Fibroblast of lung (primary cell): ENCODE measurements around the gene MAB21L3. TPM values are rescaled to one million over a fixed set of nuclear protein-coding genes. Genes with fewer than 3 reads are reported as not detected.

Experiments used
- DNase-seq, 2 donors: peaks; one replicate each; pipeline versions ENCODE4 v3.0.0 to v3.0.0-alpha.2; 2010; ENCODE audit warnings: low read depth in 2 of 2
- H2AFZ ChIP-seq: 2 replicates; pipeline ENCODE4 v1.5.1; 2012; ENCODE audit warnings: low read length, control low read depth, inconsistent platforms
- H3K27ac ChIP-seq: 2 replicates; pipeline ENCODE4 v1.5.1; 2011; ENCODE audit warnings: low read length, control low read depth; ENCODE audit not compliant: insufficient read depth
- H3K27me3 ChIP-seq: 2 replicates; pipeline ENCODE4 v1.5.1; 2011; ENCODE audit warnings: mild to moderate bottlenecking, low read length; ENCODE audit not compliant: control insufficient read depth, insufficient read depth
- H3K36me3 ChIP-seq: 2 replicates; pipeline ENCODE4 v1.5.1; 2011; ENCODE audit warnings: low read length; ENCODE audit not compliant: control insufficient read depth, insufficient read depth
- H3K4me1 ChIP-seq: 2 replicates; pipeline ENCODE4 v1.5.1; 2011; ENCODE audit warnings: low read length; ENCODE audit not compliant: control insufficient read depth, insufficient read depth; ENCODE audit errors: extremely low read depth
- H3K4me2 ChIP-seq: 2 replicates; pipeline ENCODE4 v1.5.1; 2011; ENCODE audit warnings: low read length, control low read depth; ENCODE audit not compliant: insufficient read depth; ENCODE audit errors: extremely low read depth
- H3K4me3 ChIP-seq, 4 experiments: fragments of 200-600 bp in 1 of 4; sonication (generic) in 1 of 4; replicated peaks in 1 of 4; 2 replicates each; pipeline ENCODE4 v1.5.1; 2011 to 2016; ENCODE audit warnings: low read length in 4 of 4, low read depth in 3 of 4, mild to moderate bottlenecking in 3 of 4, control low read depth in 2 of 4, inconsistent platforms in 1 of 4, mixed read lengths in 1 of 4; ENCODE audit not compliant: insufficient read depth in 1 of 4; ENCODE audit errors: control extremely low read depth in 1 of 4
- H3K79me2 ChIP-seq: 2 replicates; pipeline ENCODE4 v1.5.1; 2012; ENCODE audit warnings: mild to moderate bottlenecking, low read length, inconsistent platforms; ENCODE audit not compliant: control insufficient read depth, insufficient read depth
- H3K9ac ChIP-seq: 2 replicates; pipeline ENCODE4 v1.5.1; 2011; ENCODE audit warnings: mild to moderate bottlenecking, low read length, control low read depth; ENCODE audit not compliant: insufficient read depth
- H3K9me3 ChIP-seq: 2 replicates; pipeline ENCODE4 v1.5.1; 2012; ENCODE audit warnings: low read depth, low read length; ENCODE audit not compliant: control insufficient read depth, insufficient read depth
- H4K20me1 ChIP-seq: 2 replicates; pipeline ENCODE4 v1.5.1; 2011; ENCODE audit warnings: low read length; ENCODE audit not compliant: control insufficient read depth, insufficient read depth; ENCODE audit errors: extremely low read depth
- EZH2 ChIP-seq: IDR thresholded peaks from 2 replicates; pipeline ENCODE4 v1.5.1; 2012; ENCODE audit warnings: low read length, control low read depth, mild to moderate bottlenecking; ENCODE audit errors: missing control alignments
- polyA plus RNA-seq, 2 donors: library from polyadenylated mRNA; depleted of rRNA in 1 of 2; stranded (reverse) in 1 of 2; unstranded in 1 of 2; fragments of >200 nt; gene quantifications; 2 replicates each; pipeline ENCODE4 v1.2.1, GENCODE V29; 2011 to 2012; ENCODE audit warnings: missing spikeins in 1 of 2
- total RNA-seq: library from RNA; depleted of rRNA; stranded (reverse); fragments of >200 nt; gene quantifications from 2 replicates; pipeline ENCODE4 v1.2.1, GENCODE V29; 2014
- TF ChIP-seq, protein P1 (sequence below), 2 donors: IDR thresholded peaks in 1 of 2; conservative IDR thresholded peaks in 1 of 2; 1 replicate in 1 of 2; 2 replicates in 1 of 2; pipeline ENCODE4 v1.5.1; 2011 to 2012; ENCODE audit warnings: low read length in 2 of 2, control low read depth in 1 of 2, inconsistent platforms in 1 of 2, low read depth in 1 of 2, mild to moderate bottlenecking in 1 of 2

Gene MAB21L3
- total and polyA plus RNA-seq, 2 donors (not counting 1 experiment from before 2014, with no cell fraction given): 0.18 to 0.66 TPM

DNA sequence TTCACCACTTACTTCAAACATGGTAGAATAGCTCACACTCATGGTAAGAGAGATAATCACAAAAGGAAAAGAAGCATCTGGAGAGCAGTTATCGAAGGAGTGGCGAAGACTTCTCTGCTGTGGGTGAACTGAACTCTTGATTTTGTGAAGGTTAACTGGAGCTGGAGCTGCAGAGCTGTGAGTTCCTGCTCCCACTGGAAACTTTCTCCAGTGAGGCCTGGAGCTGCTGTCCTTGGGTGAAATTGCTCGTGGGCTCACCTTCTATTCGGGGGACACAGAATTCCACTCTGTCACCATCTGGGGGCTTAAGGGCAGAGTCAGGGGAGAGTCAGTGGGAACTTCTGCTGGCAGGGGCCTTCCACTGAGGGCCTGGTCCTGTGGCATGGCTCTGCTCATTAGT, 45.9 kb downstream of the MAB21L3 start:
- Histone ChIP-seq H3K4me3 (no peak overlapping the region), H2AFZ (no peak overlapping the region), H4K20me1 (no peaks in the 10 kb centered on the region), H3K27me3 (peaks cover 8% of the 10 kb centered on the region), H3K4me1 (no peaks in the 10 kb centered on the region), H3K4me2 (no peak overlapping the region), H3K27ac (no peak overlapping the region), H3K36me3 (no peaks in the 10 kb centered on the region), H3K9me3 (no peaks in the 10 kb centered on the region), H3K9ac (no peak overlapping the region), H3K79me2 (no peaks in the 10 kb centered on the region)
- DNase-seq: no peak
- TF ChIP-seq, protein P1, sequence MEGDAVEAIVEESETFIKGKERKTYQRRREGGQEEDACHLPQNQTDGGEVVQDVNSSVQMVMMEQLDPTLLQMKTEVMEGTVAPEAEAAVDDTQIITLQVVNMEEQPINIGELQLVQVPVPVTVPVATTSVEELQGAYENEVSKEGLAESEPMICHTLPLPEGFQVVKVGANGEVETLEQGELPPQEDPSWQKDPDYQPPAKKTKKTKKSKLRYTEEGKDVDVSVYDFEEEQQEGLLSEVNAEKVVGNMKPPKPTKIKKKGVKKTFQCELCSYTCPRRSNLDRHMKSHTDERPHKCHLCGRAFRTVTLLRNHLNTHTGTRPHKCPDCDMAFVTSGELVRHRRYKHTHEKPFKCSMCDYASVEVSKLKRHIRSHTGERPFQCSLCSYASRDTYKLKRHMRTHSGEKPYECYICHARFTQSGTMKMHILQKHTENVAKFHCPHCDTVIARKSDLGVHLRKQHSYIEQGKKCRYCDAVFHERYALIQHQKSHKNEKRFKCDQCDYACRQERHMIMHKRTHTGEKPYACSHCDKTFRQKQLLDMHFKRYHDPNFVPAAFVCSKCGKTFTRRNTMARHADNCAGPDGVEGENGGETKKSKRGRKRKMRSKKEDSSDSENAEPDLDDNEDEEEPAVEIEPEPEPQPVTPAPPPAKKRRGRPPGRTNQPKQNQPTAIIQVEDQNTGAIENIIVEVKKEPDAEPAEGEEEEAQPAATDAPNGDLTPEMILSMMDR (conservative IDR thresholded peaks at IDR 0.05 in 1 of 2, IDR thresholded peaks at IDR 0.05 in 1 of 2; ENCODE audit: low read depth in 1 of 2, low read length in 2 of 2): no peak
- TF ChIP-seq EZH2: no peak

DNA sequence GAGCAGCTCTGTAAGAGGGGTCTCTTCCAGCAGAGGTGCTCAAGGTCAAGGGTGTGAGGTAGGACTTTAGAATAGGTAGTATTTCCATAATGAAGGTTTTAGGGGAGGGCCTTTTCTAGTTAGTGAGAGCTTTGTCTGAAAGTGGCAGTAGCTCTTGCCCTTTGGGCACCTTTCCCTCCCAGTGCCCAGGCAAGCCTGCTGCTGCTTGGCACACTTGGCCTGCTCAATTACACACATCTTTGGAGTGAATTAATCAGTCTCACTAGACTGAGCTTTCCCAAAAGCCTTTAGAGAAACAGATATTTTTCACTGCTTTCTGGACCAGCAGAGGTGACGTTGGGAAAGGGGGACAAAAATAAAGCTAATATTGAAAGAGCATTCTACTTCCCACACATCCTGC, 48.0 kb downstream of the MAB21L3 start:
- H3K36me3 ChIP-seq: no peaks in the 10 kb centered on the region
- no peak overlapping the region for H3K27ac ChIP-seq
- no peak overlapping the region for H3K4me3 ChIP-seq
- no peak for TF ChIP-seq EZH2
- TF ChIP-seq, protein P1 (conservative IDR thresholded peaks at IDR 0.05 in 1 of 2, IDR thresholded peaks at IDR 0.05 in 1 of 2; ENCODE audit: low read depth in 1 of 2, low read length in 2 of 2): no peak
- no peak overlapping the region for H3K9ac ChIP-seq
- H2AFZ ChIP-seq: no peak overlapping the region
- no peak for DNase-seq
- no peaks in the 10 kb centered on the region for H3K9me3 ChIP-seq
- H4K20me1 ChIP-seq: no peaks in the 10 kb centered on the region
- H3K4me2 ChIP-seq: no peak overlapping the region
- H3K79me2 ChIP-seq: no peaks in the 10 kb centered on the region
- H3K4me1 ChIP-seq: no peaks in the 10 kb centered on the region
- H3K27me3 ChIP-seq: peaks cover 6% of the 10 kb centered on the region

DNA sequence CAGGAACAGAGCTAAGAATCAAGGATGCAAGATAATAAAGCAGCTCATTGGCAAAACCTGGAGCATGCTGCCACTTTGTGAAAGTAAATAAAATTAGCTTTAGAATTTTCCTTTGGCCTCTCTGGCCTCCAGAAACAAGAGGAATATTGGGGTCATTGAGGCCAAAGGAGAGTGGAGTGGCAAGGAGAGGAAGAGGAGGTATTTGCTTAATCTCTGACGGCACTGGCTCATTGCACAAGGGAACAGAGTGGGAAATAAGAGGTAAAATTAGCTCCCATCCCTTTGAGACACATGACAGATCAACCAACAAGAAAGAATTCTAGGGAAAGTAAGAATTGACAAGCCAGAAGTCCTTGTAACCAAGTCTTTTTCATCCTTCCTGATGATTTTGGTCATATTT, 48.4 kb downstream of the MAB21L3 start:
- no peak overlapping the region for H3K4me3 ChIP-seq

More for the DNA sequence above, 48.4 kb downstream of the MAB21L3 start:
- Histone ChIP-seq H2AFZ (no peak overlapping the region), H4K20me1 (no peaks in the 10 kb centered on the region), H3K9ac (no peak overlapping the region), H3K36me3 (no peaks in the 10 kb centered on the region), H3K4me2 (no peak overlapping the region), H3K79me2 (no peaks in the 10 kb centered on the region), H3K27me3 (peaks cover 6% of the 10 kb centered on the region), H3K4me1 (no peaks in the 10 kb centered on the region), H3K27ac (no peak overlapping the region), H3K9me3 (no peaks in the 10 kb centered on the region)
- TF ChIP-seq, protein P1 (conservative IDR thresholded peaks at IDR 0.05 in 1 of 2, IDR thresholded peaks at IDR 0.05 in 1 of 2; ENCODE audit: low read depth in 1 of 2, low read length in 2 of 2): no peak
- TF ChIP-seq EZH2: no peak
- DNase-seq: no peak
